ENCODE data around the gene UMODL1. TPM values are rescaled to one million over a fixed set of nuclear protein-coding genes. Genes with fewer than 3 reads are reported as not detected.

The UMODL1 gene
- total RNA-seq, 1 donor from 2014 or later = not detected

GRCh38 chr21:42183374-42184266, 112.5 kb downstream of the UMODL1 start:
- DNase-seq (ENCODE audit: low spot score in 2 of 2, unreplicated experiment in 2 of 2) = no peak
- no peak for TF ChIP-seq CTCF (IDR thresholded peaks at IDR 0.05; ENCODE audit: unreplicated experiment)
- H3K4me3 Mint-ChIP-seq = no peak overlapping the region
- no peaks in the 10 kb centered on the region for H3K36me3 Mint-ChIP-seq
- H3K4me1 Mint-ChIP-seq = no peaks in the 10 kb centered on the region
- H3K27me3 Mint-ChIP-seq (ENCODE audit: low read depth) = peaks cover 11% of the 10 kb centered on the region
- H3K9me3 Mint-ChIP-seq = peaks cover 15% of the 10 kb centered on the region
- H3K27ac Mint-ChIP-seq = no peak overlapping the region

GRCh38 chr21:42186591-42186990, 115.5 kb downstream of the UMODL1 start:
- no peaks in the 10 kb centered on the region for H3K36me3 Mint-ChIP-seq
- no peak overlapping the region for H3K27ac Mint-ChIP-seq
- no peak for DNase-seq (ENCODE audit: low spot score in 2 of 2, unreplicated experiment in 2 of 2)
- H3K4me1 Mint-ChIP-seq = peaks cover 9% of the 10 kb centered on the region
- no peak for TF ChIP-seq CTCF (IDR thresholded peaks at IDR 0.05; ENCODE audit: unreplicated experiment)
- H3K4me3 Mint-ChIP-seq = no peak overlapping the region
- peaks cover 15% of the 10 kb centered on the region for H3K9me3 Mint-ChIP-seq
- H3K27me3 Mint-ChIP-seq (ENCODE audit: low read depth) = peaks cover 2% of the 10 kb centered on the region

GRCh38 chr21:42187976-42188653, 117.0 kb downstream of the UMODL1 start:
- peaks cover 2% of the 10 kb centered on the region for H3K27me3 Mint-ChIP-seq (ENCODE audit: low read depth)
- H3K4me3 Mint-ChIP-seq = no peak overlapping the region
- peaks cover 22% of the 10 kb centered on the region for H3K4me1 Mint-ChIP-seq
- peaks cover 15% of the 10 kb centered on the region for H3K9me3 Mint-ChIP-seq
- TF ChIP-seq CTCF (IDR thresholded peaks at IDR 0.05; ENCODE audit: unreplicated experiment) = no peak
- no peak overlapping the region for H3K27ac Mint-ChIP-seq
- no peaks in the 10 kb centered on the region for H3K36me3 Mint-ChIP-seq
- no peak for DNase-seq (ENCODE audit: low spot score in 2 of 2, unreplicated experiment in 2 of 2)

- H3K9me3 Mint-ChIP-seq = peaks cover 15% of the 10 kb centered on the region
- no peaks in the 10 kb centered on the region for H3K36me3 Mint-ChIP-seq
- H3K4me3 Mint-ChIP-seq = no peak overlapping the region
- peaks cover 25% of the 10 kb centered on the region for H3K4me1 Mint-ChIP-seq
- TF ChIP-seq CTCF (IDR thresholded peaks at IDR 0.05; ENCODE audit: unreplicated experiment) = no peak
- no peak overlapping the region for H3K27ac Mint-ChIP-seq
- DNase-seq (ENCODE audit: low spot score in 2 of 2, unreplicated experiment in 2 of 2) = no peak
- H3K27me3 Mint-ChIP-seq (ENCODE audit: low read depth) = peaks cover 4% of the 10 kb centered on the region
Observed at GRCh38 chr21:42188663-42189062, 117.5 kb downstream of the UMODL1 start.

GRCh38 chr21:42189431-42189830, 118.3 kb downstream of the UMODL1 start:
- Mint-ChIP-seq H3K9me3 (peaks cover 15% of the 10 kb centered on the region), H3K36me3 (no peaks in the 10 kb centered on the region)

More at GRCh38 chr21:42189431-42189830, 118.3 kb downstream of the UMODL1 start:
- Mint-ChIP-seq H3K4me1 (peaks cover 25% of the 10 kb centered on the region), H3K27ac (no peak overlapping the region), H3K4me3 (no peak overlapping the region), H3K27me3 (ENCODE audit: low read depth) (peaks cover 8% of the 10 kb centered on the region)
- no peak for TF ChIP-seq CTCF (IDR thresholded peaks at IDR 0.05; ENCODE audit: unreplicated experiment)
- DNase-seq (ENCODE audit: low spot score in 2 of 2, unreplicated experiment in 2 of 2) = no peak
